GM12878 (cell line): ENCODE results near the gene SLC25A45. TPM values are rescaled to one million over a fixed set of nuclear protein-coding genes. Genes with fewer than 3 reads are reported as not detected.
A peak's percentile ranks its signal among the peaks of the same experiment; 100 is the strongest.

Experiments
- BCL3 ChIP-seq: IDR thresholded peaks from 2 replicates; pipeline ENCODE4 v1.6.1; 2011; ENCODE audit warnings: borderline replicate concordance, low read depth, mild to moderate bottlenecking, moderate library complexity, low read length; ENCODE audit not compliant: insufficient read depth, poor library complexity, severe bottlenecking
- CREB1 ChIP-seq: IDR thresholded peaks from 2 replicates; pipeline ENCODE4 v1.6.1; 2012; ENCODE audit warnings: low read depth, mild to moderate bottlenecking, inconsistent platforms
- HDAC2 ChIP-seq: fragments of 200-600 bp; sonication (generic); IDR thresholded peaks from 2 replicates; pipeline ENCODE4 v1.6.1; 2017
- HDAC6 ChIP-seq: fragments of 200-600 bp; sonication (generic); IDR thresholded peaks from one replicate; pipeline ENCODE4 v1.8.0; 2017; ENCODE audit warnings: antibody characterized with exemption; ENCODE audit not compliant: unreplicated experiment
- MEF2A ChIP-seq: IDR thresholded peaks from 2 replicates; pipeline ENCODE4 v1.6.1; 2011; ENCODE audit warnings: low read depth, mild to moderate bottlenecking, low read length, moderate library complexity; ENCODE audit not compliant: insufficient read depth
- MLLT1 ChIP-seq: fragments of 450-650 bp; IDR thresholded peaks from 2 replicates; pipeline ENCODE4 v1.6.1; 2016; ENCODE audit warnings: mild to moderate bottlenecking
- MTA2 ChIP-seq: fragments of 450-650 bp; IDR thresholded peaks from 2 replicates; pipeline ENCODE4 v1.6.1; 2016; ENCODE audit warnings: low read depth, mild to moderate bottlenecking, moderate library complexity
- MXI1 ChIP-seq: fragments of 150-350 bp; IDR thresholded peaks from 2 replicates; pipeline ENCODE4 v1.6.1; 2011; ENCODE audit warnings: low read depth, mild to moderate bottlenecking, inconsistent platforms, low read length, improper control_type of control experiment
- NBN ChIP-seq: fragments of 450-650 bp; IDR thresholded peaks from 2 replicates; pipeline ENCODE4 v1.6.1; 2016
- NKRF ChIP-seq: fragments of 450-650 bp; conservative IDR thresholded peaks from 2 replicates; pipeline ENCODE4 v1.6.1; 2017; ENCODE audit warnings: mild to moderate bottlenecking, moderate library complexity
- NR2C2 ChIP-seq: IDR thresholded peaks from 2 replicates; pipeline ENCODE4 v1.6.1; 2011; ENCODE audit warnings: borderline replicate concordance, low read depth; ENCODE audit not compliant: control insufficient read depth, insufficient read length
- NRF1 ChIP-seq: conservative IDR thresholded peaks from 2 replicates; pipeline ENCODE4 v1.6.1; 2011; ENCODE audit warnings: mild to moderate bottlenecking, low read depth, low read length, improper control_type of control experiment
- PAX8 ChIP-seq: fragments of 450-650 bp; IDR thresholded peaks from 2 replicates; pipeline ENCODE4 v1.6.1; 2017; ENCODE audit warnings: mild to moderate bottlenecking, moderate library complexity
- POLR2A ChIP-seq: IDR thresholded peaks from 2 replicates; pipeline ENCODE4 v1.6.1; 2011; ENCODE audit warnings: low read depth, mild to moderate bottlenecking, low read length
- RAD21 ChIP-seq: IDR thresholded peaks from 2 replicates; pipeline ENCODE4 v1.6.1; 2011; ENCODE audit warnings: mild to moderate bottlenecking, low read depth, low read length, moderate library complexity; ENCODE audit not compliant: insufficient read depth
- RBBP5 ChIP-seq: fragments of 200-600 bp; sonication (generic); conservative IDR thresholded peaks from 2 replicates; pipeline ENCODE4 v1.6.1; 2016
- REST ChIP-seq: IDR thresholded peaks from 2 replicates; pipeline ENCODE4 v1.6.1; 2012; ENCODE audit warnings: mild to moderate bottlenecking, low read depth, low read length
- SMAD1 ChIP-seq: fragments of 450-650 bp; IDR thresholded peaks from 2 replicates; pipeline ENCODE4 v1.6.1; 2018; ENCODE audit warnings: mild to moderate bottlenecking, low read depth; ENCODE audit not compliant: partially characterized antibody
- SMARCA5 ChIP-seq: fragments of 450-650 bp; IDR thresholded peaks from 2 replicates; pipeline ENCODE4 v1.6.1; 2017; ENCODE audit warnings: mild to moderate bottlenecking
- WRNIP1 ChIP-seq: IDR thresholded peaks from 2 replicates; pipeline ENCODE4 v1.6.1; 2011; ENCODE audit warnings: low read depth, low read length, improper control_type of control experiment, borderline replicate concordance
- ZBTB33 ChIP-seq: fragments of 450-650 bp; IDR thresholded peaks from 2 replicates; pipeline ENCODE4 v1.6.1; 2017; ENCODE audit warnings: mild to moderate bottlenecking
- ZNF24 ChIP-seq: fragments of 450-650 bp; IDR thresholded peaks from 2 replicates; pipeline ENCODE4 v1.6.1; 2017; ENCODE audit warnings: antibody characterized with exemption, mild to moderate bottlenecking
- polyA plus RNA-seq, 11 experiments: library from polyadenylated mRNA; depleted of rRNA in 4 of 11; unstranded in 6 of 11; stranded (reverse) in 5 of 11; fragments of >200 nt; fragmentation: Nextera tagmentation in 4 of 11; fragmentation: Illumina TruSeq in 1 of 11; extraction: Ambion mirVana in 4 of 11; extraction: Trizol in 1 of 11; gene quantifications; 1 replicate in 1 of 11; 2 replicates in 10 of 11; pipeline versions ENCODE4 v1.2.1 to v1.2.3, GENCODE V29; 2011 to 2016; ENCODE audit warnings: inconsistent platforms in 2 of 11, missing spikeins in 2 of 11, low read depth in 1 of 11
- total RNA-seq, 4 experiments: library from RNA; depleted of rRNA in 3 of 4; stranded (reverse); fragments of >200 nt in 3 of 4; fragmentation: Illumina TruSeq in 1 of 4; extraction: Trizol in 1 of 4; gene quantifications; 2 replicates each; pipeline versions ENCODE4 v1.2.1 to v1.2.3, GENCODE V29; 2013 to 2021

Gene SLC25A45
- total and polyA plus RNA-seq, 10 of the 15 experiments (the other 5 are each of a cell fraction or from before 2014, with no cell fraction given) = 4.1 to 35.2 (median 20.3) TPM

- TF ChIP-seq ZBTB33 = no peak
- TF ChIP-seq HDAC6 = no peak
- no peak for TF ChIP-seq SMARCA5
- TF ChIP-seq SMAD1 = no peak
- TF ChIP-seq MXI1 = no peak
- no peak for TF ChIP-seq ZNF24
- no peak for TF ChIP-seq RBBP5
- TF ChIP-seq NKRF = no peak
- no peak for TF ChIP-seq PAX8
- no peak for TF ChIP-seq NRF1
- no peak for TF ChIP-seq RAD21
- TF ChIP-seq NBN = peak; percentile 95
- no peak for TF ChIP-seq BCL3
- no peak for TF ChIP-seq WRNIP1
- peak; percentile 72 for TF ChIP-seq MLLT1
- 0 out of 2 replicates have a peak, but pooled peaks have one; percentile 54 for TF ChIP-seq MEF2A
- TF ChIP-seq HDAC2 = no peak
- TF ChIP-seq REST = no peak
- peak; percentile 77 for TF ChIP-seq MTA2
- TF ChIP-seq CREB1 = peak; percentile 96
- no peak for TF ChIP-seq NR2C2
- TF ChIP-seq POLR2A = no peak
These were observed 20.0 kb downstream of the SLC25A45 start (continued) for GRCh38 chr11:65362320-65362931.
